Measurements from ENCODE around the gene OPA3.

- TF ChIP-seq CTCF (IDR thresholded peaks at IDR 0.05): no peak
- TF ChIP-seq POLR2A (IDR thresholded peaks at IDR 0.05): no peak
- no peak for TF ChIP-seq POLR2AphosphoS5 (IDR thresholded peaks at IDR 0.05)
Measured at GRCh38 chr19:45616704-45617017, 32.1 kb upstream of the OPA3 start.
